Measurements from ENCODE around the gene TAAR6. TPM values are rescaled to one million over a fixed set of nuclear protein-coding genes. Genes with fewer than 3 reads are reported as not detected.

The TAAR6 gene
- total RNA-seq, 1 experiment from 2014 or later: not detected

GRCh38 chr6:132590362-132590761 lies 20.2 kb downstream of the TAAR6 start:
- Mint-ChIP-seq H3K4me1 (no peaks in the 10 kb centered on the region), H3K9me3 (0 out of 2 replicates have a peak, but pooled peaks cover 6% of the 10 kb centered on the region), H3K27ac (no peak overlapping the region), H3K4me3 (no peak overlapping the region), H3K36me3 (no peaks in the 10 kb centered on the region), H3K27me3 (ENCODE audit: low read depth) (no peaks in the 10 kb centered on the region; the same call in 1 of the 2 replicates)
- ATAC-seq: no peak
- TF ChIP-seq, protein P1, sequence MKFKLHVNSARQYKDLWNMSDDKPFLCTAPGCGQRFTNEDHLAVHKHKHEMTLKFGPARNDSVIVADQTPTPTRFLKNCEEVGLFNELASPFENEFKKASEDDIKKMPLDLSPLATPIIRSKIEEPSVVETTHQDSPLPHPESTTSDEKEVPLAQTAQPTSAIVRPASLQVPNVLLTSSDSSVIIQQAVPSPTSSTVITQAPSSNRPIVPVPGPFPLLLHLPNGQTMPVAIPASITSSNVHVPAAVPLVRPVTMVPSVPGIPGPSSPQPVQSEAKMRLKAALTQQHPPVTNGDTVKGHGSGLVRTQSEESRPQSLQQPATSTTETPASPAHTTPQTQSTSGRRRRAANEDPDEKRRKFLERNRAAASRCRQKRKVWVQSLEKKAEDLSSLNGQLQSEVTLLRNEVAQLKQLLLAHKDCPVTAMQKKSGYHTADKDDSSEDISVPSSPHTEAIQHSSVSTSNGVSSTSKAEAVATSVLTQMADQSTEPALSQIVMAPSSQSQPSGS (CRISPR knock-in tag; IDR thresholded peaks at IDR 0.05; ENCODE audit: borderline replicate concordance, low read depth): no peak
- TF ChIP-seq ATF1 (CRISPR knock-in tag; IDR thresholded peaks at IDR 0.05) (no peak), USF2 (CRISPR knock-in tag; IDR thresholded peaks at IDR 0.05) (no peak), MYBL2 (CRISPR knock-in tag; IDR thresholded peaks at IDR 0.05) (no peak), ZNF121 (CRISPR knock-in tag; IDR thresholded peaks at IDR 0.05) (no peak)
- DNase-seq (ENCODE audit: low spot score): no peak
- CTCF ChIA-PET: interaction anchor here (0.7 to 1.8 kb wide), 2 partner anchors 8 to 44 kb away, joined by 3 to 5 read pairs; no protein-coding TSS in a partner anchor
- POLR2A ChIA-PET: interaction anchor here (0.7 kb wide), 1 partner anchor 423 kb away, joined by 8 read pairs; no protein-coding TSS in a partner anchor

- TF ChIP-seq, protein P2, sequence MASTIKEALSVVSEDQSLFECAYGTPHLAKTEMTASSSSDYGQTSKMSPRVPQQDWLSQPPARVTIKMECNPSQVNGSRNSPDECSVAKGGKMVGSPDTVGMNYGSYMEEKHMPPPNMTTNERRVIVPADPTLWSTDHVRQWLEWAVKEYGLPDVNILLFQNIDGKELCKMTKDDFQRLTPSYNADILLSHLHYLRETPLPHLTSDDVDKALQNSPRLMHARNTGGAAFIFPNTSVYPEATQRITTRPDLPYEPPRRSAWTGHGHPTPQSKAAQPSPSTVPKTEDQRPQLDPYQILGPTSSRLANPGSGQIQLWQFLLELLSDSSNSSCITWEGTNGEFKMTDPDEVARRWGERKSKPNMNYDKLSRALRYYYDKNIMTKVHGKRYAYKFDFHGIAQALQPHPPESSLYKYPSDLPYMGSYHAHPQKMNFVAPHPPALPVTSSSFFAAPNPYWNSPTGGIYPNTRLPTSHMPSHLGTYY (CRISPR knock-in tag; IDR thresholded peaks at IDR 0.05): no peak
- TF ChIP-seq ZNF232 (CRISPR knock-in tag; IDR thresholded peaks at IDR 0.05) (no peak), OVOL2 (CRISPR knock-in tag; IDR thresholded peaks at IDR 0.05; ENCODE audit: borderline replicate concordance) (no peak), CBFB (CRISPR knock-in tag; IDR thresholded peaks at IDR 0.05; ENCODE audit: low read depth) (no peak), ETV6 (CRISPR knock-in tag; IDR thresholded peaks at IDR 0.05) (no peak), CTCF (IDR thresholded peaks at IDR 0.05) (no peak), ZNF219 (CRISPR knock-in tag; IDR thresholded peaks at IDR 0.05; ENCODE audit: borderline replicate concordance) (no peak), NFATC4 (CRISPR knock-in tag; IDR thresholded peaks at IDR 0.05) (no peak), ELF4 (CRISPR knock-in tag; IDR thresholded peaks at IDR 0.05; ENCODE audit: low read depth) (no peak), ATF1 (CRISPR knock-in tag; IDR thresholded peaks at IDR 0.05) (no peak), CREB1 (CRISPR knock-in tag; IDR thresholded peaks at IDR 0.05) (no peak)
- TF ChIP-seq, protein P3, sequence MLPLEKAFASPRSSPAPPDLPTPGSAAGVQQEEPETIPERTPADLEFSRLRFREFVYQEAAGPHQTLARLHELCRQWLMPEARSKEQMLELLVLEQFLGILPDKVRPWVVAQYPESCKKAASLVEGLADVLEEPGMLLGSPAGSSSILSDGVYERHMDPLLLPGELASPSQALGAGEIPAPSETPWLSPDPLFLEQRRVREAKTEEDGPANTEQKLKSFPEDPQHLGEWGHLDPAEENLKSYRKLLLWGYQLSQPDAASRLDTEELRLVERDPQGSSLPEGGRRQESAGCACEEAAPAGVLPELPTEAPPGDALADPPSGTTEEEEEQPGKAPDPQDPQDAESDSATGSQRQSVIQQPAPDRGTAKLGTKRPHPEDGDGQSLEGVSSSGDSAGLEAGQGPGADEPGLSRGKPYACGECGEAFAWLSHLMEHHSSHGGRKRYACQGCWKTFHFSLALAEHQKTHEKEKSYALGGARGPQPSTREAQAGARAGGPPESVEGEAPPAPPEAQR (CRISPR knock-in tag; IDR thresholded peaks at IDR 0.05): no peak
- TF ChIP-seq, protein P4, sequence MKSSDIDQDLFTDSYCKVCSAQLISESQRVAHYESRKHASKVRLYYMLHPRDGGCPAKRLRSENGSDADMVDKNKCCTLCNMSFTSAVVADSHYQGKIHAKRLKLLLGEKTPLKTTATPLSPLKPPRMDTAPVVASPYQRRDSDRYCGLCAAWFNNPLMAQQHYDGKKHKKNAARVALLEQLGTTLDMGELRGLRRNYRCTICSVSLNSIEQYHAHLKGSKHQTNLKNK (CRISPR knock-in tag; IDR thresholded peaks at IDR 0.05): no peak
- TF ChIP-seq, protein P5, sequence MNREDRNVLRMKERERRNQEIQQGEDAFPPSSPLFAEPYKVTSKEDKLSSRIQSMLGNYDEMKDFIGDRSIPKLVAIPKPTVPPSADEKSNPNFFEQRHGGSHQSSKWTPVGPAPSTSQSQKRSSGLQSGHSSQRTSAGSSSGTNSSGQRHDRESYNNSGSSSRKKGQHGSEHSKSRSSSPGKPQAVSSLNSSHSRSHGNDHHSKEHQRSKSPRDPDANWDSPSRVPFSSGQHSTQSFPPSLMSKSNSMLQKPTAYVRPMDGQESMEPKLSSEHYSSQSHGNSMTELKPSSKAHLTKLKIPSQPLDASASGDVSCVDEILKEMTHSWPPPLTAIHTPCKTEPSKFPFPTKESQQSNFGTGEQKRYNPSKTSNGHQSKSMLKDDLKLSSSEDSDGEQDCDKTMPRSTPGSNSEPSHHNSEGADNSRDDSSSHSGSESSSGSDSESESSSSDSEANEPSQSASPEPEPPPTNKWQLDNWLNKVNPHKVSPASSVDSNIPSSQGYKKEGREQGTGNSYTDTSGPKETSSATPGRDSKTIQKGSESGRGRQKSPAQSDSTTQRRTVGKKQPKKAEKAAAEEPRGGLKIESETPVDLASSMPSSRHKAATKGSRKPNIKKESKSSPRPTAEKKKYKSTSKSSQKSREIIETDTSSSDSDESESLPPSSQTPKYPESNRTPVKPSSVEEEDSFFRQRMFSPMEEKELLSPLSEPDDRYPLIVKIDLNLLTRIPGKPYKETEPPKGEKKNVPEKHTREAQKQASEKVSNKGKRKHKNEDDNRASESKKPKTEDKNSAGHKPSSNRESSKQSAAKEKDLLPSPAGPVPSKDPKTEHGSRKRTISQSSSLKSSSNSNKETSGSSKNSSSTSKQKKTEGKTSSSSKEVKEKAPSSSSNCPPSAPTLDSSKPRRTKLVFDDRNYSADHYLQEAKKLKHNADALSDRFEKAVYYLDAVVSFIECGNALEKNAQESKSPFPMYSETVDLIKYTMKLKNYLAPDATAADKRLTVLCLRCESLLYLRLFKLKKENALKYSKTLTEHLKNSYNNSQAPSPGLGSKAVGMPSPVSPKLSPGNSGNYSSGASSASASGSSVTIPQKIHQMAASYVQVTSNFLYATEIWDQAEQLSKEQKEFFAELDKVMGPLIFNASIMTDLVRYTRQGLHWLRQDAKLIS (CRISPR knock-in tag; IDR thresholded peaks at IDR 0.05; ENCODE audit: borderline replicate concordance): no peak
- DNase-seq (ENCODE audit: low spot score) (no peak), ATAC-seq (no peak)
- 0 out of 2 replicates have a peak, but pooled peaks cover 2% of the 10 kb centered on the region for H3K9me3 Mint-ChIP-seq
- H3K36me3 Mint-ChIP-seq: no peaks in the 10 kb centered on the region
- H3K4me3 Mint-ChIP-seq: no peak overlapping the region
- POLR2A ChIA-PET: no interaction called here
- no peaks in the 10 kb centered on the region; the same call in 1 of the 2 replicates for H3K27me3 Mint-ChIP-seq (ENCODE audit: low read depth)
- CTCF ChIA-PET: no interaction called here
- no peaks in the 10 kb centered on the region for H3K4me1 Mint-ChIP-seq
- H3K27ac Mint-ChIP-seq: no peak overlapping the region
Measured at GRCh38 chr6:132592855-132593254, 22.7 kb downstream of the TAAR6 start.

Measured in WTC11 (cell line).